Inflammatory macrophage treated with lipopolysaccharide for 1 hour (primary cell): ENCODE data around the gene RHOG.

ENCODE experiments used
- DNase-seq, 2 donors: peaks; one replicate each; pipeline ENCODE4 v3.0.0-alpha.2; 2020 to 2022

The RHOG gene

DNA sequence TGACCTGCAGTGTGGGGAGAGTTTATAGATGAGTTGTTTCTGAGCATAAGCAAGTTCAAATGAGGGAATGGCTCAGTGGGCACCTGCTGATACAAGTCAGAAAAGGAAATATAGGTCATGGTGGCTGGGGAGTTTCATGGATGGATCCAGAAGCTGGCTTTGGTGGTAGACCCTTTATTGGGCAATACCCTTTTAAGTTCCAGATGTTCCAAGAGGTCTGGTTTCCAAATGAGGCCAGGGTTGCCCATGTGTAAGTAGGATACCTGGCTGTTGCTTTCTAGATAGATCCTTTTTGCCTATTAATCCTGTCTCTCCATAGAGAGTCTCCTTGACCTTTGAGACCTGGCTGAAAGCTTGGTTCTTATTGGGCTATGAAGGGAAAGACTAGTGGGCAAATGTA lies 16.9 kb upstream of the RHOG start:
- no peak for DNase-seq

DNA sequence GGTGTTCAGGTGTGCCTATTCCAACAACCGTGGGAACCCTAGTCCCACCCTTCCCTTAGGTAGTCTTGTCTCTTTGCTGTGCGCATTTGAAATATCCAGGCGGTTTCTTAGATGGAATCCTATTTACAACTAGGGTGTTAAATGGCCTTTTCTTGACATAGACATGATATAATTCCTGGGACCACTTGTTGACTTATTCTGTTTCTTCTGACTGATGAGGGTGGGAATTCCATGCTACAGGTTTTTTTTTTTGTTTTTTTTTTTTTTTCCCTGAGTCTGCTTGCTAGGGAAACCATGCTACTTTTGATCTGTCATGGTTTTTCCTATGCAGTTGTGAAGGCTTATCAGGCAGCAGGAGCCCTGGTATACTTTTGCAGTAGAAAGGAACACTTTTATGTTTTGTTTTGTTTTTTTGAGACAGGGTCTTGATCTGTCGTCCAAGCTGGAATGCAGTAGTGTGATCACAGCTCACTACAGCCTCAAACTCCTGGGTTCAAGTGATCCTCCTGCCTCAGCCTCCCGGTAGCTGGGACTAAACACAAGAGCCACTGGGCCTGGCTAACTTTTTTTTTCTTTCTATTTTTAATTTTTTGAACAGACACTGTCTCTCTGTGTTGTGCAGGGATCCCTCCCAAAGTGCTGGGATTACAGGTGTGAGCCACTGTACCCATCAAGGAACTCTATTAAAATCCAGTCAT lies 16.2 kb upstream of the RHOG start:
- DNase-seq = no peak

DNA sequence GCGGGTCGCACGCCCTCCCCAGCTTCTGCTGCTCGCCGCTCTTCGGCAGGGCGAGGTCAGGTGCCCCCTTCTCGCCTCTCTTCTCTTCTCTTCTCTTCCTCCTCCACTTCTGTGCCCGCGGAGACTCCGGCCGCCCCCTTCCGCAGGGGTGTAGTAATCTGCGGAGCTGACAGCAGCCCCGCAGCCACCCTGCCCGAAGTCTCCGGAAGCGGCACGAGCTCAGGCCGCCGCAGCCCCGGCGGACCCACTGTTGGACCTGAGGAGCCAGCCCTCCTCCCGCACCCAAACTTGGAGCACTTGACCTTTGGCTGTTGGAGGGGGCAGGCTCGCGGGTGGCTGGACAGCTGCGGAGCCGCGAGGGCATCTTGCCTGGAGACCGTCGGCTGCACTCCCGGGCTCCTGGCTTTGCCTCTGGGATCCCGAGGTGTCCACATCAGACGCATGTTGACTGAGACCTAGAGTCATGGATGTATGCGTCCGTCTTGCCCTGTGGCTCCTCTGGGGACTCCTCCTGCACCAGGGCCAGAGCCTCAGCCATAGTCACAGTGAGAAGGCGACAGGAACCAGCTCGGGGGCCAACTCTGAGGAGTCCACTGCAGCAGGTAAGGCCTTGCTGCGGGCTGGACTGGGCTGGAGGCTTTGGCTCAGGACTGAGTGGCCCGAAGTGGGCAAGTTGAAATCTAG lies 15.2 kb upstream of the RHOG start:
- peak in 1 of 2 donors; percentile 34 for DNase-seq

DNA sequence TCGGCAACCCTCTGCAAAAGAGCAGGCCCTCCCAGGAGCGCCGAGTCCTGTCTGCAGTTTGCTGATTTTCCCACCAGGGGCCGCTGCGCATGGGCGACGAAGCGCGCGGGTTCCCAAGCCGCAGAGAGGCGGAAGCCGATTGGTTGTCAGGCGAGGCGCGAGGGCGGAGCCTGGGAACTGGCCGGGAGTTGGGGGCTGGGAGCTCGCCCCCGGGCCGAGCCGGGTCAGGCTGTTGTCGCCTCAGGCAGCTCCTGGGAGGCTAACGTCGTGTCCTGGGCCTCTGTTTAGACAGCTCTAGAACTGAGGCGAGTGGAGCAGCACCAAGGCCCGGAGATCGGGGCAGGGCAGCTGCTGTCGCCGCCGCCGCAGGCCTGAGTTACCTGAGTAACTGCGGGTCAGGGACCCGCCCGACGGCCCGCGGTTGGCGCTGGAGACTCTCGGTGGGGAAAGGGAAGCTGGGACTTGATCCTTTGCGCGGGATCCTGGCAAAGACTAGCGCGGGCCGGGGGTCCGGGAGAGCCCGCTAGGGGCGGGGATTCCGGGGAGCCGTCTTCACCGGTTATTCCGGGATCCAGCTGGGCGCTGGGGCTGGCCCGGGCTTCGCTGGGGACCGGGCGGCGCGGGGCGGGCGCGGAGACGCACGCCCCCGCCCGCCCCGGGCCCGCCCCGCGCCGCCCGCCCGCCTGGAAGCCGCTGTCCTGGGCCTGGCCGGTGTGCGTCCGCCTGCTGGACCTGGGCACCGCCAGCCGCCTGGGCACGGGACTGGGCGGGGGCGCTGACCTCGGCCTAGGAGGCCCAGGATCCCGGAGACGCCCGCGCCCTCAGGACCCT lies 14.4 kb upstream of the RHOG start, which contains the start of gene STIM1:
STIM1 (plus strand) TSS at position 688 of the 831 bp plus-strand sequence. CDS start 607 bp downstream, outside the sequence.
- DNase-seq = peak; percentile 93 to 99

DNA sequence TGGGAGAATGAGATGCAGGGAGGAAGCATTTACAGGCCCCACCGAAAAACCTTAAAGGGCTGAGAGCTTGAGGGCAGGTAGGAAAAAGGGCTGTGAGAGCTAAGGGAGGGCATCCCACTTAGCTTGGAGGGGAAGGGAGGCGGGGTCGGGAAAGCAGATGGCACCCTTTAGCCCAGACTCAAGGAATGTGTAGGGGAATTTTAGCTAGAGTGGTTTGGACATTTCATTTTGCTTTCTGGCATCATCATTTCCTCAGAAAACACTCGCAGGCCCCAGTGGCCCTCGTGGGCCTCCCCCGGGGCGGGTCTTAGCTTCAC lies 13.9 kb upstream of the RHOG start:
- DNase-seq = no peak

DNA sequence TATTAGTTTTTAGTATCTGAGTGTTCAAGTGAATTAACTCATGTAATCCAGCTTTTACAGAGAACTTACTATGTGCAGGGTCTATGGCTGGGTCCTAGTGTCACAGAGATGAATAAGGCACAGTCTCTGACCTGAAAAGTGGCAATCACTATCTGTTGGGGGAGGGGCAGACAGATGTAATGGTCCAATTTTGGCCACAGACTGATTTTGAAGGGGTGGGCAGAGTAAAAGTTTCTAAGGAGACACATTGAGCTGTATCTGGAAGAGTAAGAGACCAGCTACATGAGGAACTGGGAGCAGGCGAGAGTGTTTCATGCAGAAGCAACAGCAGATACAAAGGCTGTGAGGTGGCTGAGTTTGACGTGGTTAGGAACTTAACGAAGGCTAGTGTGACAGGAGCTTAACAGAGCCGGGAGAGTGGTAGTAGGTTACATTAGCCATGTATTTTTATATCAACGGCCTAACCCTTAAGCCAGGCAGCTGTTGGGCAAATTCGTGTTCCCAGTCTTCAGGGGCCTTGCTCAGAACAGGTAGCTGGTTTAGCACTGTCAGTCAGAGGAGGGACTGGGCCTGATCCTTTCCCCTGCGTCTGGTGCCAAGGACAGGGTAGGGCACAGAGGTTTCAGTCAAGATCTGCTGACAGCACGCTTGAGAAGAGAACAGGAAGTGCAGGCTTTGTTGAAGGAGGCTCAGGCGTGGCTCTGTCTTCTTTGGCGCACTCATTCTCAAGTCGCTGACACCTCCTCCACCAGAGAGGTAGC lies 13.3 kb upstream of the RHOG start:
- DNase-seq = peak; percentile 58 to 65

- no peak for DNase-seq
Measured at GRCh38 chr11:3853545-3853842, 12.7 kb upstream of the RHOG start.

GRCh38 chr11:3849297-3849874 lies 8.6 kb upstream of the RHOG start:
- peak; percentile 52 to 85 for DNase-seq

DNA sequence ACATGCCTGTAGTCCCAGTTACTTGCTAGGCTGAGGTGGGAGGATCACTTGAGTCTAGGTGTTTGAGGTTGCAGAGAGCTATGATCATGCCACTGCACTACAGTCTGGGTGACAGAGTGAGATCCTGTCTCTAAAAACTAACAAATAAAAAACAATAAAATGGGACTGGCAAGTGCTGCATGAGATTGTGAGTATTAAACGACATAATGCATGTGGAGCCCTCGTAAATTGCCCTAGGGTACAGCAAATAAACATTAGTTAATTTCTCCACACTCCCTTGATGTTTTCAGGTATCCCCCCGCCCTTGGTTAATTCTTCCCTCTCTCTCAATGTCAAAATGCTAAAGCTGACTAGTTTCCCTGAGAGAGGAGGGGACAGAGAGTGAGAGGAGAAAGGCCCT lies 4.9 kb upstream of the RHOG start:
- DNase-seq = no peak

DNA sequence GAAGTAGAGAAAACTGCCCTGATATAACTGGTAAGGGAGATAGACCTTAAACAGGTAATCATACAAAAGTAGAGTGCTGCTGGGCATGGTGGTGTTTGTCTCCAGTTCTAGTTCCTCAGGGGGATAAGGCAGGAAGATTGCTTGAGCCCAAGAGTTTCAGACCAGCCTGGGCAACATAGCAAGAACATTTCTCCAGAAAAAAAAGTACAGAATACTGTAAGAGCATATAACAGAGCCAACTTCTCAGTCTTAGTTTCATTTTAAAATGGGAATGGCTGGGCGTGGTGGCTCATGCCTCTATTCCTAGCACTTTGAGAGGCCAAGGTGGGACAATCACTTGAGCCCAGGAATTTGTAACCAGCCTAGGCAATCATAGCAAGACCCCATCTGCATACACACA lies 4.5 kb upstream of the RHOG start:
- peak; percentile 63 to 77 for DNase-seq

DNA sequence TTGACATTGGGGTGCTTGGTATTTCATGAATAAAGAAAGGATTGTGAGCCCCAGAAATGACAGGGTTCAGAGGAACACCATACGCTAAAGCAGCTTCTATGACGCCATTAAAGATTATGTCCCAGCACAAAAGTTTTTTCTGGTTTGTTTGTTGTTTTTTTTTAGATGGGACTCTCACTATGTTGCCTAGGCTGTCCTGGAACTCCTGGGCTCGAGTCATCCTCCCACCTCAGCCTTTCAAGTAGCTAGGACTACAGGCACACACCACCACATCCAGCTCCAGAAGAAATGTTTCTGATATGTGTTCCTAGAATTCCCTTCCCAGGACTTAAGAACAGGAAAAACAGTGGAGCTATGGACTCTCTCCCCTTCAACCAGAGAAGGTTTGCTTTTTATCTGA lies 2.6 kb upstream of the RHOG start:
- DNase-seq = peak in 1 of 2 donors; percentile 55

DNA sequence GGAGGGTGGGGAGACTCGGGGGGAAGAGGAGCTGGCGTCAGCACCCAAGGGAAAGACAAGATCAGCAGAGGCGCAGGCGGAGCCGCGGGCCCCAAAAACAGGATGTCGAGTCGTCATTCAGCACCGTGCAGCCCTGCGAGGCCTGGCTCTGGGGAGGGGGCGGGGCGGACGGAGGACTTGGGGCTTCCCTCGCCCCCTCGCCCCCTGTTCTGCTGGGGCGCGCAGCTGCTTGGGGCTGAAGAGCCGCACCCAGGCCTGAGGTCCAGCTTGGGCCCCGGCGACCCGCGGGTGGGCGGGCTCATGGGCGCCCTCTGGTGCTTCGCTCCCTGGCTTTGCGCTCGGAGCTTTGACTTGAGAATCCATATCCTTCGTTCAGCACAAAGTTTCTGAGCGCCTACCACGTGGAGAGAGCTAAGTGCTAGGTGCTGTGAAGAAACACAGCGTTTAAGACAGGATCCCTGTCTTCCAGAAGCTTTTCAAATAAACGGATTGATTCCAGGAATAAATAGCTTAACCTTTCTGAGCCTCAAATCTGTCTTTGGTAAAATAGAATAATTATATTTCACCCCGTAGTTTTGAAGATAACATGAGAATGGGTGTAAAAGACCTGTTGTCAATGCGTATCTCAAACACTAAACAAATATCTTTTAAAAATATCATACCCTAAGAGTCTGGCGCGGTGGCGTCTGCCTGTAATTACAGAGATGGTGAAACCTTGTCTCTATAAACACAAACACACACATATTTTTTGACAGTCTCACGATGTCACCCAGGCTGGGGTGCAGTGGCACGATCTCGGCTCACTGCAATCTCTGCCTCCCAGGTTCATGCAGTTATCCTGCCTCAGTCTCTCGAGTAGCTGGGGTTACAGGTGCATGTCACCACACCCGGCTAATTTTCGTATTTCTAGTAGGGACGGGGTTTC lies 929 bp upstream of the RHOG start:
- peak; percentile 27 to 92 for DNase-seq

DNA sequence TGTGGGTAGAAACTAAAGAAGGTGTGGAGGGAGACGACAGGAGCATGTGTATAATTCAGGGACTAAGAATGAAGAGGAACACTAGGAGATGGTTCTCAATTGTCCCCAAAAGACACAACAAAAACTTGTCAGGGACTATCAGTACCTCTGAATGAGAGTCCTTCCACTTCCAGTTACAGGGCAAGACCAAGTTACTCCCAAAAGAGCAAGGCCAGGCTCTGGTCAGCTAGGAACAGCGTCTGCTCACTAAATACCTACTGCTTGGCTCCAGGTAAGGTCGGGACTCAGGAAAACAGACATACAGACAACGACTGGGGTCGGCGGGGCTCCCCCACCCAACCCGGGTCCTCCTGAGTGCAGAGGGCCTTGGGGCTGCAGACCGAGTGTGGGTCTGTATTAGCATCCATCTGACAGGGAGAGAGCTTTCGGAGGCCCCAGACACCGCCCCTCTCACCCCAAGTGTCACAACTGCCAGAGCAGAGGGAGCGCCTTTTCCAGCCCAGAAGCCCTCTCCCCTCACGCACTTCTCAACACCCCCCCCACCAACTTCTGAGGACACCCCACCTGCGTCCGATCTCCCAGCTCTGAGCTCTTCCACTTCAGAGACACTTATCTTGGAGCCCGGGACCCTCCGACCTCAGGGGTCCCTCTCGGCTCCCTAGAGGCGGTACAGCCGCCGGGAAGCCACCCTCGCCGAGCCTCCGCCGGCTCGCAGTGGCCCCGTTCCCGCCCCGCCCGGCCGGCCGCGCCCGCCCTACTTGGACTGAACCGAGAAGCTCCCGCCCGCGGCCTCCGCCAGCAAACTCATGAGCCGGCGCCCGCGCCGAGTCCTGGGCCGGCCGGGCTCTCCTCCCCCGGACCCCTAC lies 522 bp downstream of the RHOG start:
- DNase-seq = peak in 1 of 2 donors; percentile 34

- peak in 1 of 2 donors; percentile 41 for DNase-seq
Measured at GRCh38 chr11:3838504-3838903, 2.3 kb downstream of the RHOG start.

DNA sequence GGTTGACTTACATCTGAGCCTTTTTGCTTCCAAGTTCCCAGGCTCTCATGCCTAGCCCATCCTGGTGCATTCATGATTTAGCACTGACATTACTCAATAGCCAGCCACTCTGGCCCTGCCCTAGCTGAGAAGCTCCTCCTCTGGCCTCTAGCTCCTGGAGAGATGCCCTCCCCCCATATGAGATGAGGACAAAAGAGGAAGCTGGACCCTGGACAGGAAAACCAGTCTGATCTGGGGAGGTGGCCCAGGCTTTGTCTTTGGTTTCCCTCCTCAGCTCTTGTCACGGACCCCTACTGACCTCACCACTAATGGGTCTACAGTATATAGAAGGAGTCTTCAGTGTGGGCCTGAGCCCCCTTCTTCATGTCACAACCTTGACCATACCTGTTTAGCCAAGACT lies 3.0 kb downstream of the RHOG start:
- DNase-seq = peak; percentile 89 to 96

GRCh38 chr11:3836903-3837302 lies 3.9 kb downstream of the RHOG start:
- peak; percentile 80 to 96 for DNase-seq

DNA sequence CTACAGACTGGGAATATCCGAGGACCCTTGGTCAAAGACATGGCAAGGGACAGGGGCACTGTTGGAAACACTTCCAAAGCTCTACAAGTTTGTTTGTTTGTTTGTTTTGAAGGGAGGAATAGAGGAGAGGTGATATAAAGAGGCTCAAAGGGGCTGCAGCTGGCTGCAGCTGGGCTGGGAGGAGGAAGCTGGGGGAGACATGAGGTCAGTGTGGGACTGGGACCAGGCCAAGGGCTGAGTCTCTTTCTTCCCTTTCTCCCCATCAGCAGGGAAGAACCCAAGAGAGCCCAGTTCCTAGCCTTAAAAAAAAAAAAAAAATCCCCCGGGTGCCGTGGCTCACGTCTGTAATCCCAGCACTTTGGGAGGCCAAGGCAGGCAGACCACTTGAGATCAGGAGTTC lies 5.0 kb downstream of the RHOG start:
- DNase-seq = peak in 1 of 2 donors; percentile 23

DNA sequence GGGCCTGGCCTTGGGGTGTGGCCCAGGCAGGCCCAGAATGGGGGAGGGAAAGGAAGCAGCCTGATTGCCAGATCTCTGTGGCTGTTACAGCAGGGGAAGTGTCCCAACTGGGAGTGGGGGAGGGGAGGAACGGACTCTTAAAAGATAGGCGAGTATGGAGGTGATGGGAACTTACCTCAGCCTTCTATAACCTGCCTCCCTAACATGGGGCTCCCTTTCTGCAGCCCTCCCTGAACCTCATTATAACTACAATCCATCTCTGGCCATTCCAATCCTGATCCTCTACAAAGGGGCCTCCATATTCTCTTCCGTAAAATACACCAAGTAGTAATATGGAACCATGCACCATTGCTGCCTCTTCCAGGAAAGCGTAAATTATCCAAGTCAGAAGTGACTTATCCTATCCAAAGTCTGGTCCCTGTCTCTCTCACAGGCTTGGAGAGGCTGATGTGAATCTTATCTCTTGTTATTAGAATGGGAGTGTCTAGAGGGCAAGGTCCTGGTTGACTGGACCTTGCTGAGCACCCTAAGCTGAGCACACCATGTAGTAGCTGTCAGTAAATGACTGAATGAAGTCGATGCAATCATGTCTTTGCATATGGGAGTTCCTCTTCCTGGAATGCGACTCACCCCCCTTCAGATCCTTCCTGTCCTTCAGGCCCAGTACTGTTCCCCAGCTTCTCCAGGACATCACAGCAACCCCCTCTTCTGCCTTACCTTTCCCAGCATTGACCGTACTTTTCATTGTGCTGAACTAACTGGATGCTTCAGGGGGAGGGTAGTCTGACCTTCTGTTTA lies 5.9 kb downstream of the RHOG start:
- peak; percentile 87 to 88 for DNase-seq

DNA sequence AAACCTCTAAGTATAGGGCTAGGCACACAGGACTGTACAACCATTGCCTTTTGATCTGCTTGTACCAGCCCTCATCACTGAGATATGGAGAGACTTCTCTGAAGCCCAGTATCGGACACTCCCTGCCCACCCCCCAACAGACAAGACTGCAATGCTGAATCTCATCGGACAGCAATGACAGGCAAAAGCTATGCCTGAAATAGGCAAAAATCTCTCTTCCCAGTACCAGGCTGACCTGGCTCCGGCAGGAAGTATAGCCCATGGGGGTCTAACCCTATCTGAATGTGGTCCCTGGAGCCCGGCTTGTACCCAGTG lies 6.5 kb downstream of the RHOG start:
- DNase-seq = no peak

GRCh38 chr11:3833449-3833848 lies 7.3 kb downstream of the RHOG start:
- DNase-seq = no peak
